WTC11 (cell line): Measurements from ENCODE around the gene LARGE1. TPM values are rescaled to one million over a fixed set of nuclear protein-coding genes. Genes with fewer than 3 reads are reported as not detected.

Experiments
- ATAC-seq: fragments of 200-7000 bp; cut with Tn5 transposase; 2 replicates; pipeline ENCODE4 v1.10.0; 2021; ENCODE audit warnings: mild to moderate bottlenecking, moderate library complexity
- CTCF ChIA-PET: fragments of 300-600 bp; sonication (Branson Sonifier 250); formaldehyde crosslinking; loops from one replicate; lab custom pipeline; 2021; ENCODE audit warnings: antibody characterized with exemption; lab: Charles Lee
- POLR2A ChIA-PET: fragments of 350-600 bp; sonication (Branson Sonifier 250); formaldehyde crosslinking; loops from one replicate; lab custom pipeline; 2021; ENCODE audit warnings: antibody characterized with exemption; lab: Charles Lee
- DNase-seq: peaks from one replicate; pipeline ENCODE4 v3.0.0; 2021; ENCODE audit warnings: low spot score
- H3K27ac Mint-ChIP-seq: 2 replicates; pipeline ENCODE4 v1.8.0; 2021; ENCODE audit warnings: mixed read lengths
- H3K27me3 Mint-ChIP-seq: 2 replicates; pipeline ENCODE4 v1.8.0; 2021; ENCODE audit warnings: low read depth, mild to moderate bottlenecking, moderate library complexity, mixed read lengths
- H3K36me3 Mint-ChIP-seq: 2 replicates; pipeline ENCODE4 v1.8.0; 2021; ENCODE audit warnings: mixed read lengths
- H3K4me1 Mint-ChIP-seq: 2 replicates; pipeline ENCODE4 v1.8.0; 2022; ENCODE audit warnings: mixed read lengths
- H3K4me3 Mint-ChIP-seq: 2 replicates; pipeline ENCODE4 v1.8.0; 2021; ENCODE audit warnings: mild to moderate bottlenecking, moderate library complexity, mixed read lengths
- H3K9me3 Mint-ChIP-seq: 2 replicates; pipeline ENCODE4 v1.8.0; 2021; ENCODE audit warnings: mixed read lengths
- ATF1 ChIP-seq: sonication (generic); formaldehyde crosslinking; IDR thresholded peaks from 2 replicates; pipeline ENCODE4 v1.8.1; 2023; ENCODE audit warnings: mild to moderate bottlenecking, moderate library complexity, missing genetic modification reagents
- ELF4 ChIP-seq: sonication (generic); formaldehyde crosslinking; IDR thresholded peaks from 2 replicates; pipeline ENCODE4 v1.8.1; 2022; ENCODE audit warnings: low read depth, mild to moderate bottlenecking, moderate library complexity, missing genetic modification reagents
- EMX1 ChIP-seq: fragments of 250-450 bp; sonication (Bioruptor Pico); IDR thresholded peaks from 2 replicates; pipeline ENCODE4 v1.8.0; 2021; ENCODE audit warnings: mild to moderate bottlenecking
- FOXJ3 ChIP-seq: sonication (generic); formaldehyde crosslinking; IDR thresholded peaks from 2 replicates; pipeline ENCODE4 v1.9.0; 2021; ENCODE audit warnings: missing genetic modification reagents, mild to moderate bottlenecking, borderline replicate concordance
- MXD4 ChIP-seq: fragments of 250-450 bp; sonication (Bioruptor Pico); IDR thresholded peaks from 2 replicates; pipeline ENCODE4 v1.8.0; 2021; ENCODE audit warnings: mild to moderate bottlenecking, moderate library complexity, borderline replicate concordance
- NR2C2 ChIP-seq: sonication (generic); formaldehyde crosslinking; IDR thresholded peaks from 2 replicates; pipeline ENCODE4 v1.8.0; 2022; ENCODE audit warnings: mild to moderate bottlenecking, missing genetic modification reagents
- SOX15 ChIP-seq: fragments of 250-450 bp; sonication (Bioruptor Pico); IDR thresholded peaks from 2 replicates; pipeline ENCODE4 v1.9.0; 2021; ENCODE audit warnings: mild to moderate bottlenecking
- TEAD4 ChIP-seq: sonication (generic); formaldehyde crosslinking; IDR thresholded peaks from 2 replicates; pipeline ENCODE4 v1.8.0; 2022; ENCODE audit warnings: mild to moderate bottlenecking, missing genetic modification reagents
- TP53 ChIP-seq: sonication (generic); formaldehyde crosslinking; IDR thresholded peaks from 2 replicates; pipeline ENCODE4 v1.8.1; 2023; ENCODE audit warnings: mild to moderate bottlenecking, missing genetic modification reagents
- ZNF138 ChIP-seq: sonication (generic); formaldehyde crosslinking; conservative IDR thresholded peaks from 2 replicates; pipeline ENCODE4 v1.8.1; 2022; ENCODE audit warnings: mild to moderate bottlenecking, moderate library complexity, missing genetic modification reagents
- ZNF232 ChIP-seq: sonication (generic); formaldehyde crosslinking; IDR thresholded peaks from 2 replicates; pipeline ENCODE4 v1.8.0; 2022; ENCODE audit warnings: mild to moderate bottlenecking, missing genetic modification reagents
- ZNF263 ChIP-seq: sonication (generic); formaldehyde crosslinking; IDR thresholded peaks from 2 replicates; pipeline ENCODE4 v1.8.1; 2022; ENCODE audit warnings: low read depth, mild to moderate bottlenecking, moderate library complexity, missing genetic modification reagents
- total RNA-seq: library from RNA; stranded (reverse); gene quantifications from 3 replicates; pipeline ENCODE4 v1.2.3, GENCODE V29; 2021
- TF ChIP-seq, protein P1 (sequence below): fragments of 250-450 bp; sonication (Bioruptor Pico); IDR thresholded peaks from 2 replicates; pipeline ENCODE4 v1.9.0; 2021; ENCODE audit warnings: mild to moderate bottlenecking, borderline replicate concordance
- TF ChIP-seq, protein P2 (sequence below): sonication (generic); formaldehyde crosslinking; IDR thresholded peaks from 2 replicates; pipeline ENCODE4 v1.8.0; 2022; ENCODE audit warnings: mild to moderate bottlenecking, missing genetic modification reagents
- TF ChIP-seq, protein P3 (sequence below): sonication (generic); formaldehyde crosslinking; IDR thresholded peaks from 2 replicates; pipeline ENCODE4 v1.8.1; 2023; ENCODE audit warnings: mild to moderate bottlenecking, missing genetic modification reagents, moderate library complexity
- TF ChIP-seq, protein P4 (sequence below): sonication (generic); formaldehyde crosslinking; IDR thresholded peaks from 2 replicates; pipeline ENCODE4 v1.8.0; 2023; ENCODE audit warnings: mild to moderate bottlenecking, missing genetic modification reagents
- TF ChIP-seq, protein P5 (sequence below): fragments of 250-450 bp; sonication (Bioruptor Pico); IDR thresholded peaks from 2 replicates; pipeline ENCODE4 v1.9.0; 2021; ENCODE audit warnings: mild to moderate bottlenecking
- TF ChIP-seq, protein P6 (sequence below): sonication (generic); formaldehyde crosslinking; conservative IDR thresholded peaks from 2 replicates; pipeline ENCODE4 v1.8.1; 2022; ENCODE audit warnings: mild to moderate bottlenecking, missing genetic modification reagents

Gene LARGE1
- total RNA-seq, 1 experiment from 2014 or later, result 72.6 TPM

DNA sequence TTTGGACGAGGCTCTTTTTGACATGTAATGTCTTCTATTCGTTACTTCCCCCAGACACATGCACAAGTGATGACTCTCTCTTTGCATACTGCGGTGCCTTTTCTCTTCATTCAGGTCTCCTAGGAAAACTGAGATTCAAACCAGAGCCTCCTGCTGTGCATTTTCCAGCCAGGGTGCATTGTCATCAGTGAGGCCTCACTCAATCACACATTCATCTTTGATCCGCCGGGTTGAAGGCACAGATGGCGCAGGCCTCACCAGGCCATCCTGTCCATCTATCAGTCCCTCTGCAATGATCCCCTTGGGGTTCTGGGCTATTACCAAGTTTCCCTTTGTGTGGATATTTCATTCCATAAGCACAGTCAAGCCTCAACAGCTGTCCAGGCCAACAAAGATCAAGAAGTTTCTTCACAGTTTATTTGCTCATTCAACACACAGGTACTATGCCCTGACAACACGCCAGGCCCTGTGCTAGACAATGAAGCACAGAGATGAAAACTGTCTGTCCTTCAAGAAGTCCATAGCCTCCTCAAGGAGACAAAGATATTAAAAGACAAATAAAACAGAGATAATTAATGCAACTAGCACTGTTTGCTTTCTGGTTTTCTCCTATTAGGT is 107.8 kb downstream of the LARGE1 start:
- no peak for ATAC-seq
- TF ChIP-seq NR2C2 (no peak), FOXJ3 (no peak), SOX15 (no peak), MXD4 (CRISPR knock-in tag) (no peak), ZNF263 (CRISPR knock-in tag) (no peak)
- Mint-ChIP-seq H3K4me1 (peaks cover 66% of the 10 kb centered on the region), H3K4me3 (no peak overlapping the region), H3K36me3 (peaks cover 34% of the 10 kb centered on the region), H3K27me3 (no peaks in the 10 kb centered on the region), H3K9me3 (peaks cover 29% of the 10 kb centered on the region), H3K27ac (0 out of 2 replicates have a peak overlapping the region, but pooled peaks have one; percentile 67)
- ChIA-PET CTCF (no interaction called here), POLR2A (no interaction called here)
- no peak for DNase-seq

DNA sequence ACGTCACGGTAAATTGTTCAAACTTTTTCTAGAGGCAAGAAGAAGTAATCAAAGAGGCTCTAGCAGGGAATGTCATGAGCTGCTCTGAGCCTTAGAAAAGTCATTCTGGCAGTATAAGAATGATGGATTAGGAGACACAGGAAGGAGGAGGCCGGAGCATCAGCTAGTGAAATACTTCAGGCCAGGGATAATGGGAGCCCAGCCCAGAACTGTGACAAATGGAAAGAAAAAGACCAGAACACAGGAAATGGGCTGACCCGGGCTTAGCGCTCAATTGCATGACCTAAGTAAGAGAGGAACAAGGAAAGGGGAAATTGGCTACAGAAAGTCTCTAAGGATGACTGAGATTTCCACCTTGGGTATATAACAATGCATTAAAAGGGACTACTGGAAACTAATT is 108.6 kb downstream of the LARGE1 start:
- H3K27ac Mint-ChIP-seq, result peak overlapping the region; percentile 9; the same call in 1 of the 2 replicates
- peak; percentile 67 for ATAC-seq
- no peak overlapping the region for H3K4me3 Mint-ChIP-seq
- TF ChIP-seq ELF4 (CRISPR knock-in tag) (no peak), ZNF232 (CRISPR knock-in tag) (no peak), SOX15 (no peak), EMX1 (no peak), TP53 (no peak), ATF1 (CRISPR knock-in tag) (no peak), ZNF138 (no peak), TEAD4 (CRISPR knock-in tag) (no peak)
- TF ChIP-seq, protein P1, sequence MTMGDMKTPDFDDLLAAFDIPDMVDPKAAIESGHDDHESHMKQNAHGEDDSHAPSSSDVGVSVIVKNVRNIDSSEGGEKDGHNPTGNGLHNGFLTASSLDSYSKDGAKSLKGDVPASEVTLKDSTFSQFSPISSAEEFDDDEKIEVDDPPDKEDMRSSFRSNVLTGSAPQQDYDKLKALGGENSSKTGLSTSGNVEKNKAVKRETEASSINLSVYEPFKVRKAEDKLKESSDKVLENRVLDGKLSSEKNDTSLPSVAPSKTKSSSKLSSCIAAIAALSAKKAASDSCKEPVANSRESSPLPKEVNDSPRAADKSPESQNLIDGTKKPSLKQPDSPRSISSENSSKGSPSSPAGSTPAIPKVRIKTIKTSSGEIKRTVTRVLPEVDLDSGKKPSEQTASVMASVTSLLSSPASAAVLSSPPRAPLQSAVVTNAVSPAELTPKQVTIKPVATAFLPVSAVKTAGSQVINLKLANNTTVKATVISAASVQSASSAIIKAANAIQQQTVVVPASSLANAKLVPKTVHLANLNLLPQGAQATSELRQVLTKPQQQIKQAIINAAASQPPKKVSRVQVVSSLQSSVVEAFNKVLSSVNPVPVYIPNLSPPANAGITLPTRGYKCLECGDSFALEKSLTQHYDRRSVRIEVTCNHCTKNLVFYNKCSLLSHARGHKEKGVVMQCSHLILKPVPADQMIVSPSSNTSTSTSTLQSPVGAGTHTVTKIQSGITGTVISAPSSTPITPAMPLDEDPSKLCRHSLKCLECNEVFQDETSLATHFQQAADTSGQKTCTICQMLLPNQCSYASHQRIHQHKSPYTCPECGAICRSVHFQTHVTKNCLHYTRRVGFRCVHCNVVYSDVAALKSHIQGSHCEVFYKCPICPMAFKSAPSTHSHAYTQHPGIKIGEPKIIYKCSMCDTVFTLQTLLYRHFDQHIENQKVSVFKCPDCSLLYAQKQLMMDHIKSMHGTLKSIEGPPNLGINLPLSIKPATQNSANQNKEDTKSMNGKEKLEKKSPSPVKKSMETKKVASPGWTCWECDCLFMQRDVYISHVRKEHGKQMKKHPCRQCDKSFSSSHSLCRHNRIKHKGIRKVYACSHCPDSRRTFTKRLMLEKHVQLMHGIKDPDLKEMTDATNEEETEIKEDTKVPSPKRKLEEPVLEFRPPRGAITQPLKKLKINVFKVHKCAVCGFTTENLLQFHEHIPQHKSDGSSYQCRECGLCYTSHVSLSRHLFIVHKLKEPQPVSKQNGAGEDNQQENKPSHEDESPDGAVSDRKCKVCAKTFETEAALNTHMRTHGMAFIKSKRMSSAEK (CRISPR knock-in tag), result no peak
- TF ChIP-seq, protein P2, sequence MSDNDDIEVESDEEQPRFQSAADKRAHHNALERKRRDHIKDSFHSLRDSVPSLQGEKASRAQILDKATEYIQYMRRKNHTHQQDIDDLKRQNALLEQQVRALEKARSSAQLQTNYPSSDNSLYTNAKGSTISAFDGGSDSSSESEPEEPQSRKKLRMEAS (CRISPR knock-in tag), result no peak
- TF ChIP-seq, protein P3, sequence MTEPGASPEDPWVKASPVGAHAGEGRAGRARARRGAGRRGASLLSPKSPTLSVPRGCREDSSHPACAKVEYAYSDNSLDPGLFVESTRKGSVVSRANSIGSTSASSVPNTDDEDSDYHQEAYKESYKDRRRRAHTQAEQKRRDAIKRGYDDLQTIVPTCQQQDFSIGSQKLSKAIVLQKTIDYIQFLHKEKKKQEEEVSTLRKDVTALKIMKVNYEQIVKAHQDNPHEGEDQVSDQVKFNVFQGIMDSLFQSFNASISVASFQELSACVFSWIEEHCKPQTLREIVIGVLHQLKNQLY (CRISPR knock-in tag), result no peak
- TF ChIP-seq, protein P4, sequence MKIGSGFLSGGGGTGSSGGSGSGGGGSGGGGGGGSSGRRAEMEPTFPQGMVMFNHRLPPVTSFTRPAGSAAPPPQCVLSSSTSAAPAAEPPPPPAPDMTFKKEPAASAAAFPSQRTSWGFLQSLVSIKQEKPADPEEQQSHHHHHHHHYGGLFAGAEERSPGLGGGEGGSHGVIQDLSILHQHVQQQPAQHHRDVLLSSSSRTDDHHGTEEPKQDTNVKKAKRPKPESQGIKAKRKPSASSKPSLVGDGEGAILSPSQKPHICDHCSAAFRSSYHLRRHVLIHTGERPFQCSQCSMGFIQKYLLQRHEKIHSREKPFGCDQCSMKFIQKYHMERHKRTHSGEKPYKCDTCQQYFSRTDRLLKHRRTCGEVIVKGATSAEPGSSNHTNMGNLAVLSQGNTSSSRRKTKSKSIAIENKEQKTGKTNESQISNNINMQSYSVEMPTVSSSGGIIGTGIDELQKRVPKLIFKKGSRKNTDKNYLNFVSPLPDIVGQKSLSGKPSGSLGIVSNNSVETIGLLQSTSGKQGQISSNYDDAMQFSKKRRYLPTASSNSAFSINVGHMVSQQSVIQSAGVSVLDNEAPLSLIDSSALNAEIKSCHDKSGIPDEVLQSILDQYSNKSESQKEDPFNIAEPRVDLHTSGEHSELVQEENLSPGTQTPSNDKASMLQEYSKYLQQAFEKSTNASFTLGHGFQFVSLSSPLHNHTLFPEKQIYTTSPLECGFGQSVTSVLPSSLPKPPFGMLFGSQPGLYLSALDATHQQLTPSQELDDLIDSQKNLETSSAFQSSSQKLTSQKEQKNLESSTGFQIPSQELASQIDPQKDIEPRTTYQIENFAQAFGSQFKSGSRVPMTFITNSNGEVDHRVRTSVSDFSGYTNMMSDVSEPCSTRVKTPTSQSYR (CRISPR knock-in tag), result no peak
- TF ChIP-seq, protein P5, sequence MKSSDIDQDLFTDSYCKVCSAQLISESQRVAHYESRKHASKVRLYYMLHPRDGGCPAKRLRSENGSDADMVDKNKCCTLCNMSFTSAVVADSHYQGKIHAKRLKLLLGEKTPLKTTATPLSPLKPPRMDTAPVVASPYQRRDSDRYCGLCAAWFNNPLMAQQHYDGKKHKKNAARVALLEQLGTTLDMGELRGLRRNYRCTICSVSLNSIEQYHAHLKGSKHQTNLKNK (CRISPR knock-in tag), result no peak
- TF ChIP-seq, protein P6, sequence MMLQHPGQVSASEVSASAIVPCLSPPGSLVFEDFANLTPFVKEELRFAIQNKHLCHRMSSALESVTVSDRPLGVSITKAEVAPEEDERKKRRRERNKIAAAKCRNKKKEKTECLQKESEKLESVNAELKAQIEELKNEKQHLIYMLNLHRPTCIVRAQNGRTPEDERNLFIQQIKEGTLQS (CRISPR knock-in tag), result no peak
- H3K27me3 Mint-ChIP-seq, result no peaks in the 10 kb centered on the region
- H3K9me3 Mint-ChIP-seq, result peaks cover 21% of the 10 kb centered on the region
- ChIA-PET POLR2A (no interaction called here), CTCF (interaction anchor here (1.3 kb wide), 1 partner anchor 8 kb away, joined by 3 read pairs; no protein-coding TSS in a partner anchor)
- no peak for DNase-seq
- H3K36me3 Mint-ChIP-seq, result peaks cover 29% of the 10 kb centered on the region
- H3K4me1 Mint-ChIP-seq, result peaks cover 62% of the 10 kb centered on the region
